ENCODE measurements around the gene RILPL1. TPM values are rescaled to one million over a fixed set of nuclear protein-coding genes. Genes with fewer than 3 reads are reported as not detected.
"Not testable (repeated sequence)": the region's sequence is repeated elsewhere in the genome, so short reads cannot be mapped to it uniquely, and the experiment has no call there.

RILPL1 gene
- total RNA-seq, 1 experiment from 2014 or later = 8.5 TPM

DNA sequence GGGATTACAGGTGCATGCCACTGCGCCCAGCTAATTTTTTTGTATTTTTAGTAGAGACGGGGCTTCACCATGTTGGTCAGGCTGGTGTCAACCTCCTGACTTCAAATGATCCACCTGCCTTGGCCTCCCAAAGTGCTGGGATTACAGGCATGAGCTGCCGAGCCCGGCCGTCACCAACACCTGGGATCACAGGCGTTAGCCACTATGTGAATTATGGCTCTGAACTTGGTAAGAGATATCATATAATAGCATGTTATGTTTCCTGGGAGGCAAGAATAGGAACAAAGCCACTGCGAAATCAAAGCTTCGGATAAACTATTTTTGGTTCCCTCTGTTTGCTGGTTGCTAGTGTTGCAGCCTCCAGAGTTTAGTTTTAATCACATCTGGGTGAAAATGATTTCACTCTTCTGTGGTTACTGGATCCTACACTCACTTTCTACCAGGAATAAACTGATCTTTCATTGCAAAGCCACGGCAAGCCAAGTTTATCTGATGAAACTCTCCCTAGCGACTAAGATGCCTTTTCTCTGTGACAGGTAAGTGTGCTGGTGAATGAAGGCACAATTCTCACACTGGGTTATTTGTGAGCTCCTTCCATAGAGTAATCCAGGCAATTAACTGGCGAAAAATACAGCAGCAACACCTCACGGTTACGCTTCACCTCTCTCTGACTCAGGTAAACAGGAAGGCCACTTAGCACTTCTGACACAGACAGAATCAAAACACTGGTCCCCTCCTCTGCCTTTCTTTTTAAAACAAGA, 58.9 kb downstream of the RILPL1 start:
- Histone ChIP-seq H3K27ac (no peak overlapping the region), H3K4me1 (no peaks in the 10 kb centered on the region), H3K4me3 (no peak overlapping the region), H3K27me3 (no peaks in the 10 kb centered on the region), H3K9me3 (replicated peaks) (no peaks in the 10 kb centered on the region), H3K36me3 (no peaks in the 10 kb centered on the region; the same call in 1 of the 2 replicates)
- no peak for DNase-seq

DNA sequence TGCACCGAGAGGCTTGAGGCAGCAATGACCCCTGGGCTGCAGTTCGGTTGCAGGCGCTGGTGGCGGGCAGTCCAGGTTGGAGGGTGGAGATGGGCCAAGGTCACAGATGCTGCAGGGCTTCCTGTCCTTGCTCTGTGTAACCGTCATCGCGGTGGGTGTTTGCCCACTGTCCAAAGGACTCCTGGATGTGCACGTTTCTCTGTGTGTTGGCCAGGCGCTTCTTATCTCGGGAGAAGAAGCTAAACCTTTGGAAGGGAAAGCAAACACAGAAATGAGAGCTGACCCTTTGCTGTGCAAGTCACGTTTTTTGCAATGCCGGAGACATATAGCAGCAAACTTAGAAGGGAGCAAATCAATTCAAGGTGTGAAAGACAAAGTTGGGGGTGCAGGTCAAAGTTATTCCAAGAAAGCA, 61.1 kb downstream of the RILPL1 start:
- H3K27me3 ChIP-seq = no peaks in the 10 kb centered on the region
- H3K9me3 ChIP-seq (replicated peaks) = no peaks in the 10 kb centered on the region
- no peaks in the 10 kb centered on the region for H3K4me1 ChIP-seq
- no peak overlapping the region for H3K4me3 ChIP-seq
- no peak for DNase-seq
- H3K27ac ChIP-seq = no peak overlapping the region
- no peaks in the 10 kb centered on the region; the same call in 1 of the 2 replicates for H3K36me3 ChIP-seq

DNA sequence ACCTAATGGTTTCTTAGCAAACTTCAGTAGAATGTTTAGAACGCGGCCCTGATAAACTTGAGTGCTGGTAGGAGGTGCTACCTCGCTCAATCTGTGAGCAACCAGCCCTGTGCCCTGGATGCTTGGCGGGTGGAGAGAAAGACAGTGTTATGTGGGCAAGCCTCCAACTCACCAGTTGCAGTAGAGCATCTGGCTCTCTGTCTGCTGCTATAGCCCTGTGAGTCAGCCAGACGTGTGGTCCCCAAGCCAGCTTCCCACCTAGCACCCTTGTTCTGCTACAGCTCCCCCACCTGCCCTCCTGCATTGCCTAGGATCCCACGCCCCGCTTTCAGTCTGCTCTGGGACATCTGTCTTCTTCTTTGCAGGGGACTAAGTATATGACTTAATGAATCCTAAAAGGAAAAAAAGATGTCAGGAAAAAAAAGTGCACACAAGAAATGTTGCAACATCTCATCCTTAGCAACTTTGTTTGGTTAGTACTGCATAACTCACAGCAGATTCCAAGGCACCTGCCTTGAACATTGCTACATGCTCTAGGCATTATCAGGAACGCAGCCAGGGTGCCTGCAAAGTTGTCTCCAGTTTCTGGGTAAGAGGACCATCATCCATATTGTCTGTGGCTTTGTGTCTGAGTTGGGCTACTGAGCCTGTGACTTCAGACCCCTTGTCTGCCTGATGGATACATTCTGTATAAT, 62.0 kb downstream of the RILPL1 start:
- H3K27ac ChIP-seq = no peak overlapping the region
- no peaks in the 10 kb centered on the region for H3K4me1 ChIP-seq
- H3K27me3 ChIP-seq = no peaks in the 10 kb centered on the region
- H3K9me3 ChIP-seq (replicated peaks) = no peaks in the 10 kb centered on the region
- H3K4me3 ChIP-seq = no peak overlapping the region
- no peaks in the 10 kb centered on the region; the same call in 1 of the 2 replicates for H3K36me3 ChIP-seq
- no peak for DNase-seq

DNA sequence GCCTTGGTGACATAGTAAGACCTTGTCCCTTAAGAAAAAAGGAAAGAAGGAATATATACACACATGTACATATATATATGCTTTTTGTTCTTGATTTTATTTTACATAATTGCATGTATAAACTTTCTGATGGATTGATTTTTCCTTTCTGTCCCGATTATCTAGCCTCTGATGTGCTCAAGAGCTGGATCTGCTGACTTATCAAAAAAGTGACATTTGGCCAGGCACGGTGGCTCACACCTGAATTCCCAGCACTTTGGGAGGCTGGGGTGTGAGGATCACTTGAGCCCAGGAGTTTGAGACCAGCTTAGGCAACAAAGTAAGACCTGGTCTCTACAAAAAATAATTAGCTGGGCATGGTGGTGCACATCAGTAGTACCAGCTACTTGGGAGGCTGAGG, 63.5 kb downstream of the RILPL1 start:
- Histone ChIP-seq H3K4me1 (no peaks in the 10 kb centered on the region), H3K27ac (no peak overlapping the region), H3K4me3 (no peak overlapping the region), H3K36me3 (no peaks in the 10 kb centered on the region; the same call in 1 of the 2 replicates), H3K9me3 (replicated peaks) (no peaks in the 10 kb centered on the region), H3K27me3 (no peaks in the 10 kb centered on the region)
- no peak for DNase-seq

DNA sequence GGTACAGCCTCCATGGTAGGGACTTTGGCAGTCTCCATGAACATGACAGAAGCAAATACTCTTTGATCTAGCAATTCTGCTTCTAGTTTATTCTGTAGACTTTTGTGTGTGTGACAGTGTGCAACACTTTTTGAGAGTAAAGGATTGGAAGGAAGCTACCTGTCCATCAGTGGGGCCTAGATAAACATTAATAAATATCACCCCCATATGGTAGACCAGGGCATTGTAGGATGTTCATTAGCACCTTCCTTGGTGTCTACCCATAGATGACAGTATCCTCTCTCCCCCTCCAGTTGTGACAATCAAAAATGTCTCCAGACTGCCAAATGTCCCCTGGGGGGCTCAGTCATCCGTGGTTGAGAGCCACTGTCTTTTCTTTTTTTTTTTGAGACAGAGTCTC, 64.7 kb downstream of the RILPL1 start:
- no peak for DNase-seq
- Histone ChIP-seq H3K36me3 (no peaks in the 10 kb centered on the region; the same call in 1 of the 2 replicates), H3K4me3 (no peak overlapping the region), H3K27ac (no peak overlapping the region), H3K9me3 (replicated peaks) (no peaks in the 10 kb centered on the region), H3K27me3 (no peaks in the 10 kb centered on the region), H3K4me1 (no peaks in the 10 kb centered on the region)

DNA sequence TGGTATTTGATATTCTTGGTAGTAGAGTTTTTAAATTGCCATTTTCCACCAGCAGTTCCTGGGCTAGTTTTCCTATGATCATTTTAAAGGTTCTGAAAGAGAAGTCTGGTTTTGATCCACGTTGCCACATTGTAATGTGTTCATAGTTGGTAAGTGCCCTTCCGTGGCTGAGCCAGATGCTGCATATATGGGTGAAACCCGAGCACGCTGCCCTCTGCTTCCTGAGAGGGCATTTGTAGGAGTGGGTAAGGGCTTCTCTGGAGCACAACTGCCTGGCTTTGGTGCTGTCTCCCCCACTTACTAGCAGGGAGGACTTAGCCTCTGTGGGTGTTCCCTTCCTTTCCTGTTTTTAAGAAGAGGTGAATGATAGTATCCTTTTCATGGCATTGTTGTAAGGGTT, 68.4 kb downstream of the RILPL1 start:
- no peaks in the 10 kb centered on the region for H3K9me3 ChIP-seq (replicated peaks)
- no peaks in the 10 kb centered on the region for H3K27me3 ChIP-seq
- H3K27ac ChIP-seq = no peak overlapping the region
- no peaks in the 10 kb centered on the region for H3K36me3 ChIP-seq
- DNase-seq = no peak
- H3K4me3 ChIP-seq = no peak overlapping the region
- no peaks in the 10 kb centered on the region for H3K4me1 ChIP-seq

DNA sequence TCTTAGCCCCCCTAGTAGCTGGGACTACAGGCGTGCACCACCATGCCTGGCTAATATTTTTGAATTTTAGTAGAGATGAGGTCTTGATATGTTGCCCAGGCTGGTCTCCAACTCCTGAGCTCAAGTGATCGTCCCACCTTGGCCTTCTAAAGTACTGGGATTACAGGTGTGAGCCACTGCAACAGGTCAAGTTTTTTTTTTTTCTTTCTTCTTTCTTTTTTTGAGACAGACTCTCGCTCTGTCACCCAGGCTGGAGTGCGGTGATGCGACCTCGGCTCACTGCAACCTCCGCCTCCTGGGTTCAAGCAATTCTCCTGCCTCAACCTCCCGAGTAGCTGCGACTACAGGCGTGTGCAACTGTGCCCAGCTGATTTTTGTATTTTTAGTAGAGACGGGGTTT, 70.3 kb downstream of the RILPL1 start:
- H3K36me3 ChIP-seq; H3K9me3 ChIP-seq (replicated peaks); H3K4me3 ChIP-seq; H3K4me1 ChIP-seq; H3K27me3 ChIP-seq; H3K27ac ChIP-seq; DNase-seq: not testable (repeated sequence)

DNA sequence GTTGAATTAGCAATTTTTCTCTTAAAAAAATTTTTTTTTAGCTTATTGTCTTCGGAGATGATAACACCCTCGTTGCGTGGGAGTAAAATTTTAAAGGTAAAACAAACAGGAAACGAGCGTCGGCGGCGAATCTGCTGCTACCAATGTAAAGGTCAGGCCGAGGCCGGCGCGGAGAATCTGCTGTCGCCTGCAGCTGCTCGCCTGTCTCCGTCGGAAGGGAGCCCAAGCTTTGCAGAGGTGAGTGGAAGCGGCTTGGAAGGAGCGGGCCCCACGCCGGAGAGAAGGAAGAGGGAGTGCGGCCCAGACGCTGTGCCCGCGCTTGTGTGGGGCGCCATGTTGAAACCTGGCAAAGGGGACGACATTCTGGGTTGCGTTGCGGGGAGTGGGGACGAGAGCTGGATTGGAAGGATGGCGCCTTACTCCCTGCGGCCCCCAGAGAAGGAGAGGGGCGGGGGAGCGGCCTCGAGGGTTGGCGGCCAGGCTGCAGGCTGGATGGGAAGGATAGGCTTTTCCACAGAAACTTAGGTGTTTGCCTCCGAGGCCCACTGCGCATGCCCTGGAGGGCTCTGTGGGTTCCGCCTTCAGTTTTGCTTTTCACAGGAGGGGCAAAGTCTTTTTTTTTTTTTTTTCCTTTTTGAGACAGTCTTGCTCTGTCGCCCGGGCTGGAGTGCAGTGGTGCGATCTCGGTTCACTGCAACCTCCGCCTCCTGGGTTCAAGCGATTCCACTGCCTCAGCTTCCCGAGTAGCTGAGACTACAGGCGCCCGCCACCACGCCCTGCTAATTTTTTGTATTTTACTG, 75.3 kb downstream of the RILPL1 start, which contains the start of gene SNRNP35:
SNRNP35 (plus strand) TSS at position 160 of the 800 bp plus-strand sequence. CDS start 7,402 bp downstream, outside the sequence.
- H3K4me1 ChIP-seq = no peaks in the 10 kb centered on the region
- peak within 1 kb of the TSS; percentile 72 for H3K4me3 ChIP-seq
- no peaks in the 10 kb centered on the region for H3K9me3 ChIP-seq (replicated peaks)
- H3K27me3 ChIP-seq = no peaks in the 10 kb centered on the region
- no peaks in the 10 kb centered on the region for H3K36me3 ChIP-seq
- peak; percentile 90 to 93 for DNase-seq
- H3K27ac ChIP-seq = peak within 1 kb of the TSS; percentile 96

DNA sequence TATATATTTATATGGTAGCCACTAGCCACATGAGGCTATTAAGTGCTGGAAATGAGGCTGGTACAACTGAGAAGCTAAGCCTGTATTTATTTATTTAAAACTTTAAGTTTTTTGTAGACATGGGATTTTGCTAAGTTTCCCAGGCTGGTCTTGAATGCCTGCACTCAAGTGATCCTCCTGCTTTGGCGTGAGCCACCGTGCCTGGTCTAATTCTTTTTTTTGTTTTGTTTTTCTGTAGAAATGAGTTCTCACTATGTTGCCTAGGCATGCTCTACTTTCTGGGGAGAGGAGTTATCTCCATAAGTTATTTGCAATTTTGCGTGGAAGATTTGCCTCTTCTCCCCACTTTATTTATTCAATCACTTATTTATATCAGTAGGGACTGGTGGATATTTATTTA, 80.4 kb downstream of the RILPL1 start:
- Histone ChIP-seq H3K9me3 (replicated peaks) (no peaks in the 10 kb centered on the region), H3K27me3 (no peaks in the 10 kb centered on the region), H3K4me1 (no peaks in the 10 kb centered on the region), H3K36me3 (no peaks in the 10 kb centered on the region), H3K4me3 (no peak overlapping the region), H3K27ac (no peak overlapping the region)
- DNase-seq = peak in 1 of 2 experiments; percentile 41

DNA sequence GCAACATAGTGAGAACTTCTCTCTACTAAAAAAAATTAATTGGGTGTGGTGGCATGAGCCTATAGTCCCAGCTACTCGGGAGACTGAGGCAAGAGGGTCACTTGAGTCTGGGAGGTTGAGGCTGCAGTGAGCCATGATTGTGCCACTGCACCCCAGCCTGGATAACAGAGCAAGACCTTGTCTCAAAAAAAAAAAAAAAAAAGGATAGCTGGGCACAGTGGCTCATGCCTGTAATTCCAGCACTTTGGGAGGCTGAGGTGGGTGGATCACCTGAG, 81.3 kb downstream of the RILPL1 start:
- not testable (repeated sequence) for H3K36me3 ChIP-seq; H3K27ac ChIP-seq; H3K4me3 ChIP-seq; H3K4me1 ChIP-seq; H3K9me3 ChIP-seq (replicated peaks); H3K27me3 ChIP-seq; DNase-seq

DNA sequence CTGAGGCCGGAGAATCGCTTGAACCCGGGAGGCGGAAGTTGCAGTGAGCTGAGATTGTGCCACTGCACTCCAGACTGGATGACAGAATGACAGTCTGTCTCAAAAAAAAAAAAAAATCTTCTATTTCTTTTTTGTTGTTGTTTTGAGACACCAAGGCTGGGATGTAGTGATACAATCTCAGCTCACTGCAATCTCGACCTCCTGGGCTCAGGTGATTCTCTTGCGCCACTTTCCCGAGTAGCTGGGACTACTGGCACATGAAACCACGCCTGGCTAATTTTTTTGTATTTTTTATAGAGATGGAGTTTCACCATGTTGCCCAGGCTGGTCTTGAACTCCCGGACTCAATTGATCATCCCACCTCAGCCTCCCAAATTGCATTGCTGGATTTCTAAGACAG, 82.9 kb downstream of the RILPL1 start:
- Histone ChIP-seq H3K4me3 (no peak overlapping the region), H3K36me3 (no peaks in the 10 kb centered on the region), H3K27ac (no peak overlapping the region), H3K4me1 (no peaks in the 10 kb centered on the region), H3K9me3 (replicated peaks) (no peaks in the 10 kb centered on the region), H3K27me3 (no peaks in the 10 kb centered on the region)
- no peak for DNase-seq

DNA sequence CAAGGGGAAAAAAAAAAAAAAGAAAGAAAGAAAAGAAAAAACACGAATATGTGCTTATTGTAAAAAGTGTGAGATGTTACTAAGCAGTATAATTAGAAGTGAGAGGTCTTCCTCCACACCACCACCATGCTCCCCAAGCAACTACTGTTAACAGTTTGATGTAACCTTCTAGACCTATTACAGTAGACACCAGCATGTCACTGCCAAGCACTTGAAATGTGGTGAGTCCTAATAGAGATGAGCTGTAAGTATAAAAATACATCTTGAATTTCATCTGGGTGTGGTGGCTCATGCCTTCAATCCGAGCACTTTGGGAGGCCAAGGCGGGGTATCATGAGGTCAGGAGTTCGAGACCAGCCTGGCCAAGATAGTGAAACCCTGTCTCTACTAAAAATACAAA, 83.7 kb downstream of the RILPL1 start:
- Histone ChIP-seq H3K4me3 (no peak overlapping the region), H3K27ac (no peak overlapping the region), H3K36me3 (no peaks in the 10 kb centered on the region), H3K9me3 (replicated peaks) (no peaks in the 10 kb centered on the region), H3K4me1 (no peaks in the 10 kb centered on the region), H3K27me3 (no peaks in the 10 kb centered on the region)
- DNase-seq = no peak

DNA sequence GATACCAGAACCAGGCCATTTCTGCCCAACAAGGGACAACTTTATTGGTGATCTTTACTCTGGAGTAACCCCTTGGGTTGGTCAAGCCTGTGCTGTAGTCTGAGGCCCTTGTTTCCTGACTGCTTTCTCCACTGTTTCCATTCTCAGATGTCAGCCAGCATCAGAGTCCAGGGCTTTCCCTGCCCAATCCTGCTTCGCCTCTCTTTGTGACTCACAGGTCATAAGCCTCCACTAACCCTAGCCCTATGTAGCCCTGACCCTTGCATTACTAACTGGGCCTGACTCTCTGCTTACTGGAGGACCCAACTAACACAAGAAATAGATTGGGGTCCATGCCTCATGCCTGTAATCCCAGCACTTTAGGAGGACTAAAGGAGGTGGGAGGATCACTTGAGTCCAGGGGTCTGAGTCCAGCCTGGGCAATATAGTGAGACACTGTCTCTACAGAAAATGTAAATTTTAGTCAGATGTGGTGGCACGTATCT, 84.2 kb downstream of the RILPL1 start:
- H3K36me3 ChIP-seq = no peaks in the 10 kb centered on the region
- H3K9me3 ChIP-seq (replicated peaks) = no peaks in the 10 kb centered on the region
- H3K27me3 ChIP-seq = no peaks in the 10 kb centered on the region
- H3K4me1 ChIP-seq = no peaks in the 10 kb centered on the region
- H3K27ac ChIP-seq = no peak overlapping the region
- H3K4me3 ChIP-seq = no peak overlapping the region
- no peak for DNase-seq

DNA sequence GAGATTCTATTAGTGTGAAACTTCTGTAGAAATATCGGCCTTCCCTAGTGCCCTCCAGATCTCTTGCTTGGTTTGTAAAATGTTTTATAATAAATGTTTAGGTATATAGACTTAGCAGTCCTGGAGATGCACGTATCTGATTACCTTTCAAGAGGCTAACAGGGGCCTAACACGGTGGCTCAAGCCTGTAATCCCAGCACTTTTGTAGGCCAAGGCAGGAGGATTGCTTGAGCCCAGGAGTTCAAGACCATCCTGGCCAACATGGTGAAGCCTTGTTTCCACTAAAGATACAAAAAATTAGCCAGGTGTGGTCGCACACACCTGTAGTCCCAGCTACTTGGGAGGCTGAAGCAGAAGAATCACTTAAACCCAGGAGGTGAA, 87.2 kb downstream of the RILPL1 start:
- DNase-seq = no peak
- Histone ChIP-seq H3K4me3 (no peak overlapping the region), H3K9me3 (replicated peaks) (no peaks in the 10 kb centered on the region), H3K36me3 (no peaks in the 10 kb centered on the region), H3K27ac (no peak overlapping the region), H3K4me1 (no peaks in the 10 kb centered on the region), H3K27me3 (no peaks in the 10 kb centered on the region)
